HepG2 (cell line): Measurements from ENCODE around the gene ANKZF1. TPM values are rescaled to one million over a fixed set of nuclear protein-coding genes. Genes with fewer than 3 reads are reported as not detected.

Source experiments
- ASH2L ChIP-seq: fragments of 300-600, 200-600 bp; sonication (generic); IDR thresholded peaks from 2 replicates; pipeline ENCODE4 v1.7.0; 2017; ENCODE audit warnings: low read depth, mild to moderate bottlenecking, moderate library complexity, mixed read lengths, low read length; ENCODE audit not compliant: insufficient read length
- FOXJ3 ChIP-seq: sonication (generic); formaldehyde crosslinking; IDR thresholded peaks from 2 replicates; pipeline ENCODE4 v1.4.0; 2020; ENCODE audit warnings: missing genetic modification reagents, mild to moderate bottlenecking, borderline replicate concordance
- FOXK1 ChIP-seq: sonication (generic); formaldehyde crosslinking; IDR thresholded peaks from 2 replicates; pipeline ENCODE4 v1.4.0; 2020; ENCODE audit warnings: low read depth, missing genetic modification reagents, borderline replicate concordance
- GLI4 ChIP-seq: sonication (generic); formaldehyde crosslinking; IDR thresholded peaks from 2 replicates; pipeline ENCODE4 v1.5.1; 2020; ENCODE audit warnings: missing genetic modification reagents, mild to moderate bottlenecking, moderate library complexity, borderline replicate concordance
- HNRNPL ChIP-seq: fragments of 200-400 bp; formaldehyde crosslinking; IDR thresholded peaks from 2 replicates; pipeline ENCODE4 v1.6.1; 2017; ENCODE audit warnings: mild to moderate bottlenecking, low read depth, low read length
- IKZF1 ChIP-seq: fragments of 450-650 bp; IDR thresholded peaks from 2 replicates; pipeline ENCODE4 v1.7.1; 2016
- KDM3A ChIP-seq: IDR thresholded peaks from 2 replicates; pipeline ENCODE4 v1.6.1; 2018; ENCODE audit warnings: low read depth, missing compliant biosample characterization
- KLF6 ChIP-seq: IDR thresholded peaks from 2 replicates; pipeline ENCODE4 v1.8.0; 2016; ENCODE audit warnings: missing biosample characterization, missing genetic modification reagents
- SAP130 ChIP-seq: IDR thresholded peaks from 2 replicates; pipeline ENCODE4 v1.6.1; 2016; ENCODE audit warnings: low read depth
- SATB2 ChIP-seq: sonication (generic); formaldehyde crosslinking; IDR thresholded peaks from 2 replicates; pipeline ENCODE4 v1.5.0; 2020; ENCODE audit warnings: missing genetic modification reagents
- SNAPC2 ChIP-seq: sonication (generic); formaldehyde crosslinking; IDR thresholded peaks from 2 replicates; pipeline ENCODE4 v1.8.1; 2022; ENCODE audit warnings: mild to moderate bottlenecking, missing genetic modification reagents
- ZEB1 ChIP-seq: IDR thresholded peaks from 2 replicates; pipeline ENCODE4 v1.6.1; 2012; ENCODE audit warnings: mild to moderate bottlenecking, low read depth, inconsistent platforms; ENCODE audit not compliant: insufficient replicate concordance
- ZFP36 ChIP-seq: fragments of 150-350 bp; IDR thresholded peaks from 2 replicates; pipeline ENCODE4 v1.6.1; 2018; ENCODE audit warnings: borderline replicate concordance, low read length, low read depth; ENCODE audit not compliant: partially characterized antibody
- ZFP90 ChIP-seq: sonication (generic); formaldehyde crosslinking; IDR thresholded peaks from 2 replicates; pipeline ENCODE4 v1.8.0; 2022; ENCODE audit warnings: missing genetic modification reagents, mild to moderate bottlenecking, inconsistent platforms, borderline replicate concordance
- ZNF138 ChIP-seq: sonication (generic); formaldehyde crosslinking; IDR thresholded peaks from 2 replicates; pipeline ENCODE4 v1.5.0; 2020; ENCODE audit warnings: mild to moderate bottlenecking, low read depth, missing genetic modification reagents
- ZNF17 ChIP-seq: sonication (generic); formaldehyde crosslinking; IDR thresholded peaks from 2 replicates; pipeline ENCODE4 v1.5.0; 2020; ENCODE audit warnings: mild to moderate bottlenecking, missing genetic modification reagents
- ZNF672 ChIP-seq: sonication (generic); formaldehyde crosslinking; IDR thresholded peaks from 2 replicates; pipeline ENCODE4 v1.8.1; 2022; ENCODE audit warnings: missing genetic modification reagents
- polyA plus RNA-seq, 8 experiments: library from polyadenylated mRNA; depleted of rRNA in 3 of 8; stranded (reverse) in 7 of 8; unstranded in 1 of 8; fragments of >200 nt; fragmentation: Illumina TruSeq in 4 of 8; extraction: Trizol in 4 of 8; gene quantifications; 2 replicates each; pipeline versions ENCODE4 v1.2.1 to v1.2.3, GENCODE V29; 2011 to 2016; ENCODE audit warnings: low read depth in 4 of 8, missing spikeins in 1 of 8, mixed read lengths in 1 of 8; ENCODE audit not compliant: insufficient read depth in 1 of 8
- total RNA-seq, 5 experiments: library from RNA; depleted of rRNA; stranded (reverse); fragments of >200 nt; fragmentation: Illumina TruSeq; extraction: Trizol; gene quantifications; 2 replicates each; pipeline ENCODE4 v1.2.3, GENCODE V29; 2016; ENCODE audit warnings: low read depth in 1 of 5
- TF ChIP-seq, protein P1 (sequence below): sonication (generic); formaldehyde crosslinking; IDR thresholded peaks from 2 replicates; pipeline ENCODE4 v1.8.1; 2023; ENCODE audit warnings: mild to moderate bottlenecking, missing genetic modification reagents
- TF ChIP-seq, protein P2 (sequence below): sonication (generic); formaldehyde crosslinking; IDR thresholded peaks from 2 replicates; pipeline ENCODE4 v1.8.0; 2022; ENCODE audit warnings: mild to moderate bottlenecking, missing genetic modification reagents, borderline replicate concordance
- TF ChIP-seq, protein P3 (sequence below): sonication (generic); formaldehyde crosslinking; IDR thresholded peaks from 2 replicates; pipeline ENCODE4 v1.5.0; 2020; ENCODE audit warnings: mild to moderate bottlenecking, low read depth, missing genetic modification reagents, borderline replicate concordance
- TF ChIP-seq, protein P4 (sequence below): sonication (generic); formaldehyde crosslinking; IDR thresholded peaks from 2 replicates; pipeline ENCODE4 v1.4.0; 2020; ENCODE audit warnings: missing genetic modification reagents

The ANKZF1 gene
- total and polyA plus RNA-seq, 2 of the 13 experiments (the other 11 are each of a cell fraction or from before 2014, with no cell fraction given), result 25.3 to 128 TPM

DNA sequence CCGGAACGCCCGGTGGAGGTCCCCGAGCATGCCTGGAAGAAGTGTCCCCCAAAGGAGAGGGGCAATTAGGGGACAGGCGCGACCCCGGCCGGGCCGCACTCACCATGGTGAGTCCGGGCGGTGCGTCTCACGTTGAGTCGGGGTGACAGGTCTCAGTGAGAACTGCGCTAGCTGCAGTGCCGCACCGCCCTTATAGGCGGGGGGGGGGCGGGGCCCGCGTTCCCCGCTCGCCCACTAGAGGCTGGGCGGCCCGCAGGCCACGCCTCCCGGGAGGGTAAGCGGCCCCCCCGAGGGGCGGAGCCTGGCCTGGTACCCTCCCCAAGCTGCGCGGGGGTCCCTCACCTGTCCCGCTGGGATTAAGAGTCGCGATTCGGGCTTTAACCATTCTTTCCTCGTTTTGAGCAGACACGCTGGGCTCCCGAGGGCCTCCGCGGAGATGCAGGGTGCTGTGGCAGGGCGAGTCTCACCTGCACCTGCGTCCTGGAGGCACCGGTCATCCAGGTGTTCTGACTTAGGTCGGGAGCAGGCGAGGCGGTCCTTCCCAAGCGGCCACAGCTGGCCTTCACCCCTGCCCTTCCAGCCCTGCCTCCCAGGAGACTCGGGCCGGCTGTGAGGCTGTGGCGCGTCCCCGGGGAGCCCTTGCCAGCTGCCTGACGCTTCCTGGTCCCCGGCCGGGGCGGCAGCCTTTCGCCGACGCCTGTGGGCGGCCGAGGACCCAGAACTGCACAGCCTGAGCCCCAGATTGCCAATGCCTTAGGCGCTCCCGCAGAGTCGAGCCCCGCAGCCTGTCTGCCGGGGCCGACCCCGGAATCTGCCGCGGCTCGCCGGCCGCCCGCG, 24.4 kb downstream of the ANKZF1 start, which contains the start of gene TUBA4A (continued):
- TF ChIP-seq ZFP36, result no peak
- 0 out of 2 replicates have a peak, but pooled peaks have one; percentile 55 for TF ChIP-seq ZNF138 (CRISPR knock-in tag)
- TF ChIP-seq, protein P1, sequence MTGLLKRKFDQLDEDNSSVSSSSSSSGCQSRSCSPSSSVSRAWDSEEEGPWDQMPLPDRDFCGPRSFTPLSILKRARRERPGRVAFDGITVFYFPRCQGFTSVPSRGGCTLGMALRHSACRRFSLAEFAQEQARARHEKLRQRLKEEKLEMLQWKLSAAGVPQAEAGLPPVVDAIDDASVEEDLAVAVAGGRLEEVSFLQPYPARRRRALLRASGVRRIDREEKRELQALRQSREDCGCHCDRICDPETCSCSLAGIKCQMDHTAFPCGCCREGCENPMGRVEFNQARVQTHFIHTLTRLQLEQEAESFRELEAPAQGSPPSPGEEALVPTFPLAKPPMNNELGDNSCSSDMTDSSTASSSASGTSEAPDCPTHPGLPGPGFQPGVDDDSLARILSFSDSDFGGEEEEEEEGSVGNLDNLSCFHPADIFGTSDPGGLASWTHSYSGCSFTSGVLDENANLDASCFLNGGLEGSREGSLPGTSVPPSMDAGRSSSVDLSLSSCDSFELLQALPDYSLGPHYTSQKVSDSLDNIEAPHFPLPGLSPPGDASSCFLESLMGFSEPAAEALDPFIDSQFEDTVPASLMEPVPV, result peak; percentile 66; the same call in 1 of the 2 replicates
- TF ChIP-seq ASH2L, result peak; percentile 36
- TF ChIP-seq FOXJ3 (CRISPR knock-in tag), result no peak
- peak; percentile 61 for TF ChIP-seq SAP130 (CRISPR knock-in tag)
- no peak for TF ChIP-seq ZNF672
- 0 out of 2 replicates have a peak, but pooled peaks have one; percentile 17 for TF ChIP-seq KDM3A (CRISPR knock-in tag)
- TF ChIP-seq ZEB1, result peak; percentile 98
- TF ChIP-seq, protein P2, sequence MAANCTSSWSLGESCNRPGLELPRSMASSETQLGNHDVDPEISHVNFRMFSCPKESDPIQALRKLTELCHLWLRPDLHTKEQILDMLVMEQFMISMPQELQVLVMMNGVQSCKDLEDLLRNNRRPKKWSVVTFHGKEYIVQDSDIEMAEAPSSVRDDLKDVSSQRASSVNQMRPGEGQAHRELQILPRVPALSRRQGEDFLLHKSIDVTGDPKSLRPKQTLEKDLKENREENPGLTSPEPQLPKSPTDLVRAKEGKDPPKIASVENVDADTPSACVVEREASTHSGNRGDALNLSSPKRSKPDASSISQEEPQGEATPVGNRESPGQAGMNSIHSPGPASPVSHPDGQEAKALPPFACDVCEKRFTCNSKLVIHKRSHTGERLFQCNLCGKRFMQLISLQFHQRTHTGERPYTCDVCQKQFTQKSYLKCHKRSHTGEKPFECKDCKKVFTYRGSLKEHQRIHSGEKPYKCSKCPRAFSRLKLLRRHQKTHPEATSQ (CRISPR knock-in tag), result no peak
- no peak for TF ChIP-seq ZNF17 (CRISPR knock-in tag)
- TF ChIP-seq ZFP90 (CRISPR knock-in tag), result peak; percentile 88; the same call in 1 of the 2 replicates
- TF ChIP-seq KLF6 (CRISPR knock-in tag), result peak; percentile 30; the same call in 1 of the 2 replicates
- TF ChIP-seq, protein P3, sequence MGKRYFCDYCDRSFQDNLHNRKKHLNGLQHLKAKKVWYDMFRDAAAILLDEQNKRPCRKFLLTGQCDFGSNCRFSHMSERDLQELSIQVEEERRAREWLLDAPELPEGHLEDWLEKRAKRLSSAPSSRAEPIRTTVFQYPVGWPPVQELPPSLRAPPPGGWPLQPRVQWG (CRISPR knock-in tag), result no peak
- TF ChIP-seq IKZF1, result no peak
- TF ChIP-seq SATB2 (CRISPR knock-in tag), result no peak
- TF ChIP-seq FOXK1 (CRISPR knock-in tag), result 0 out of 2 replicates have a peak, but pooled peaks have one; percentile 22
- peak; percentile 81; the same call in 1 of the 2 replicates for TF ChIP-seq GLI4 (CRISPR knock-in tag)
- TF ChIP-seq, protein P4, sequence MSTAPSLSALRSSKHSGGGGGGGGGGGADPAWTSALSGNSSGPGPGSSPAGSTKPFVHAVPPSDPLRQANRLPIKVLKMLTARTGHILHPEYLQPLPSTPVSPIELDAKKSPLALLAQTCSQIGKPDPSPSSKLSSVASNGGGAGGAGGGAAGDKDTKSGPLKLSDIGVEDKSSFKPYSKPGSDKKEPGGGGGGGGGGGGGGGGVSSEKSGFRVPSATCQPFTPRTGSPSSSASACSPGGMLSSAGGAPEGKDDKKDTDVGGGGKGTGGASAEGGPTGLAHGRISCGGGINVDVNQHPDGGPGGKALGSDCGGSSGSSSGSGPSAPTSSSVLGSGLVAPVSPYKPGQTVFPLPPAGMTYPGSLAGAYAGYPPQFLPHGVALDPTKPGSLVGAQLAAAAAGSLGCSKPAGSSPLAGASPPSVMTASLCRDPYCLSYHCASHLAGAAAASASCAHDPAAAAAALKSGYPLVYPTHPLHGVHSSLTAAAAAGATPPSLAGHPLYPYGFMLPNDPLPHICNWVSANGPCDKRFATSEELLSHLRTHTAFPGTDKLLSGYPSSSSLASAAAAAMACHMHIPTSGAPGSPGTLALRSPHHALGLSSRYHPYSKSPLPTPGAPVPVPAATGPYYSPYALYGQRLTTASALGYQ (CRISPR knock-in tag), result peak; percentile 70; the same call in 1 of the 2 replicates
- peak; percentile 38; the same call in 1 of the 2 replicates for TF ChIP-seq SNAPC2 (CRISPR knock-in tag)
- TF ChIP-seq HNRNPL, result peak; percentile 40; the same call in 1 of the 2 replicates
